Hepatocyte (in vitro differentiated cells): ENCODE results near the gene COX11.

Experiments used
- CTCF ChIP-seq: fragments of 200-600 bp; sonication (generic); IDR thresholded peaks from 2 replicates; pipeline ENCODE4 v1.5.1; 2016; ENCODE audit warnings: antibody characterized with exemption, mild to moderate bottlenecking; ENCODE audit not compliant: poor library complexity
- EZH2 ChIP-seq: fragments of 200-600 bp; sonication (generic); IDR thresholded peaks from 2 replicates; pipeline ENCODE4 v1.6.1; 2016; ENCODE audit warnings: antibody characterized with exemption, mild to moderate bottlenecking, borderline replicate concordance
- EZH2phosphoT487 ChIP-seq: fragments of 200-600 bp; sonication (generic); IDR thresholded peaks from one replicate; pipeline ENCODE4 v1.6.1; 2018; ENCODE audit warnings: antibody characterized with exemption, mild to moderate bottlenecking, low read depth, moderate library complexity; ENCODE audit not compliant: unreplicated experiment, severe bottlenecking

DNA sequence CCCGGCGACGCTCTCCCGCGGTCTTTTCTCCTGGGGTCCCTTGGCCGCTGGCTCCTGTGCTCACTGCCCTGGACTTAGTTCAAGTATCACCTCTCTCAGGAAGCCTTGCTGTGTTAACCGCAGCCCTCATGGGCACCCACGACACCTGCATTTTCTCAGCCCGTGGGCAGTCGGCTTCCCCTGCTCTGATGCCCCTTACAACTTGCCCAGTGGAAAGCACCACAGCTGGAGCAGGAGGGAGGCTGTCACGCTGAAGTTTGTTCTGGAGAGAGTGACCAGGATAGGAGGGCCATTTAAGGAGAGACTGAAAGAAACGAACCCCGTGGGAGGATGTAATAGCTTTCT lies 506 bp upstream of the COX11 start:
- TF ChIP-seq EZH2 (no peak), CTCF (no peak), EZH2phosphoT487 (no peak)
